Hematopoietic multipotent progenitor cell treated with erythropoietin and hydrocortisone succinate and interleukin-3 and kit ligand, for 4 days (in vitro differentiated cells): ENCODE measurements around the gene TTYH2.
"Not testable (repeated sequence)": the region's sequence is repeated elsewhere in the genome, so short reads cannot be mapped to it uniquely, and the experiment has no call there.

Experiments used
- DNase-seq: peaks from one replicate; pipeline ENCODE4 v3.0.0-alpha.2; 2015

The TTYH2 gene

DNA sequence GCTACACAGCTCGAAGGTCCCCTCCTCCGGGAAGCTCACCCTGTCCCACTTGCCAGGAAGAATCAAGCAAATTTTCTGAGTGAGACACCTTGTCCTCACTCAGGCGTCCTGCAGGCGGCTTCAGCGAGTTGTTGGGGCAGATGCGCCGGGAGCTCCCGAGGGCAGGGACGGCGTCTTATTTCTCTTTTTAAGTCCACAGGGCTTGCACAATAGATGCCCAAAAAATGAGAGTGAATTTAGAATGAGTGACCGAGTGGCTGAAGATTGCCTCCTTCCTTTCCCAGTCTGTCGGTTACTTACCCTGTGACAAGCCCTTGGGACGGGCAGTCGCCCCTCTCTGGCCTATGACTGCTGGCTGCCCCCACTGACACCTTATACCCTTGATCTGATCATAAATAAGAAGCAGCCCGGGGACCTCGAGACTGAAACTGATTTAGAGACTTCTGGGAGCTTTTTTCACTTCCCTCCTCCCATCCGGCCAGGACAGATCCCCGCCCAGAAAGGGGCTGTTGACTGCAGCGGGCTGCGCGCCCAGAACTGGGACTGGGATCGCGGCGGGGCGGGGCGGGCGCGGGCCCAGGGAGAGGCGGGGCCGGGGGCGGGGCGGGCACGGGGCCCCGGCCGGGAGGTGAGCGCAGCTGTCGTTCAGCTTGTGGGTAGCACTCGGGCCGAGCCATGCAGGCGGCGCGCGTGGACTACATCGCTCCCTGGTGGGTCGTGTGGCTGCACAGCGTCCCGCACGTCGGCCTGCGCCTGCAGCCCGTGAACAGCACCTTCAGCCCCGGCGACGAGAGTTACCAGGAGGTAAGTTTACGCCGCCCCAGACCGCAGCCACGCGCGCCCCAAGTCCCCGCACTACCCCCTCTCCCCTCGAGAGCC, at the start of gene TTYH2:
TSS of gene TTYH2 (plus strand) at position 659 of the 879 bp plus-strand sequence. CDS start at position 676, 17 bp downstream.
- peak; percentile 92 for DNase-seq

DNA sequence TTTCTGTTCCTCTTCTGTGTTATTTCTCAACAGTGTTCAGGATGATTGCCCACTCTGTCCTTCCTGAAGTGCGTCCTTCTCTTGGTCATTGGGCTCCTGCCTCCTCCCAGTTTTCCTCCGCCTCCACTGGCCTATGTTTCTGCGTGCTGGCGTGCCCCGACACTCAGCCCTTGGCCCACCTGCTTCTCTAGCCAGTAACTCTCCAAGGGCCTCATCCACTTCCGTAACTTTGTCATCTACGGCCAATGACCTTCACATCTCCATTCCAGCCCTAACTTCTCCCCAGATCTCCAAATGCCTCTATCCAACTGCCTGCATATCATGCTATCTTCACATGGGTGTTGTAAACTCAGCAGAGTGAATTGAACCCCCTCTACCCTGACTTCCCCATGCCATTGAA, 49.5 kb upstream of the TTYH2 start:
- DNase-seq, result no peak

DNA sequence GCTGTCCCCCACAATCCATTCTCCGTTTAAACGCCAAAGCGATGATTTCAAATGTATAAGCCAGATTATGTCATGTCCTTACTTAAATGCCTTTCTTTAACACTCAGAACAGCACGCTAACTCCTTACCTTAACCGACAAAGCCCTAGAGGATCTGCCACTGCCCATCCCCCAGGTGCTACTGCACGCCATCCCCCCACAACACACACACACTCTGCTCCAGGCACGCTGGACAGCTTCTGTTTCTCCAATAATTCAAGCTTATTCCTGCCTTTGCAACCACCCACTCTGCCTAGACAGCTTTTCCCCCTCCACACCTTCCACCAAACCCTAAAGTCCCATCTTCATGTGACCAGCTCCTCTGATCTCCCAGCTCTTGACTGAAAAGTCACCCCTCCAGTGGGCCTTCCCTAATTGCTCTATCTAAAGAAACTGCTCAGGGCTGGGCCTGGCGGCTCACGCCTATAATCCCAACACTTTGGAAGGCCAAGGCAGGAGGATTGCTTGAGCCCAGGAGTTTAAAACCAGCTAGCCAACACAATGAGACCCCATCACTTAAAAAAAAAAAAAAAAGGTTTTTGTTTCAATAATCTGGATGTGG, 48.8 kb upstream of the TTYH2 start:
- no peak for DNase-seq

DNA sequence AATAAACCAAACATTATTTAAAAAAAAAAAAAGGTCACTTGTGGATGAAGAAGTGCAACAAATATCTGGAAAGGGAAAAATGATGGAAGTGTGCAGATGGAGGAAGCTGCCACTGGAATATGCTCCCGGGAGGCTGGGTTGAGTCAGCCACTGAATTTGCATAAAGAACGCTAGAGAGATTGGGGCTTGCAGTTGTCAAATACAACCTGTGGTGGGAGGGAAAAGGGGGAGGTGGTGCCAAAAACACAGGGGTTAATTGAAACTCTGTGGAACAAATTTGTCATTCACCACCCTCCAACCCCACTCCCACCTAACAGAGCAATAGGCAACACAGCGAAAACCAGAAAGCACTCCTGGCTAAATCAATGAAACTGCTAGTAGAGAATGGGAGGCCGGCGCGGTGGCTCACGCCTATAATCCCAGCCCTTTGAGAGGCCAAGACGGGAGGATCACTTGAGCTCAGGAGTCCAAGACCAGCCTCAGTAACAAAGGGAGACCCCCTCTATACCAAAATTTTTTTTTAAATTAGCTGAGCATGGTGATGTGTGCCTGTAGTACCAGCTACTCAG, 47.5 kb upstream of the TTYH2 start:
- no peak for DNase-seq

GRCh38 chr17:74170924-74171323, 42.4 kb upstream of the TTYH2 start:
- DNase-seq, result no peak

DNA sequence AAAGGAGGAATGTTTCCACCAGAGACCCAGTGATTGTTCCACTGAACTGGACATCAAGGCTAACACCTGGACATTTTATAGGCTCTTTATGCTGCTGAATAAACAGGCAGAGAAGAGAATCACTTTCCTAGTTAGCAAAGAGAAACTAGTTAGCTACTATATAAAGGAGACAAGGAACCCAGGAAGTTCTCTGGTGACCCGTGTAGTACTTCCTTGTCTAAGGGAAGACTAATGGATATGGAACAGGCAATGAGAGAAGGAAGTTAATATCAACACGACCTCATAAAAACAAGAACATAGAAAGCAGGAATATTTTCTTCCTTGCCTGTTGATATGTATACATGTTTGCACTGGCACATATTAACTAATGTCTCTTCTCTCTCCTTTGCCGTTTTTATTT, 40.7 kb upstream of the TTYH2 start:
- no peak for DNase-seq

- peak; percentile 85 for DNase-seq
Observed at GRCh38 chr17:74176546-74177001, 36.8 kb upstream of the TTYH2 start.

DNA sequence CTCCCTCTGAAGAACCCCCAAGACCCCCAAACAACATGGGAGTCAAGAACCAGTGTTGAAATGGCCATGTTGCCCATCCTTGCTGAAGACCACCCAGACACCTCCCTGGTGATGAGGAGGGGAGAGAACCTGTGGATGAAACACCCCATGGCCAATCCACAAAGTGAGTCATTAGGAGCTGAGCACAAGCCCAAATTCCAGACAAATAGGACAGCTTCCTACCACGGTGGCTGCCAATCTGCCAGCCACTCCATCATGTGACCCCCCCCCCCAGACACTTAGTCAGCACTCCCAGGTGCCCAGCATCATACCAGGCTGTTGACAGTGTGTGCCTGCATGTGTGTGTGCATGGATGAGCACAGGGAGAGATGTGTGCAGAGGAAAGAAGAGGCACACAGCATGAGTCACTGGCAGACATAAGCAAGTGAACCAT, 36.3 kb upstream of the TTYH2 start:
- DNase-seq, result no peak

DNA sequence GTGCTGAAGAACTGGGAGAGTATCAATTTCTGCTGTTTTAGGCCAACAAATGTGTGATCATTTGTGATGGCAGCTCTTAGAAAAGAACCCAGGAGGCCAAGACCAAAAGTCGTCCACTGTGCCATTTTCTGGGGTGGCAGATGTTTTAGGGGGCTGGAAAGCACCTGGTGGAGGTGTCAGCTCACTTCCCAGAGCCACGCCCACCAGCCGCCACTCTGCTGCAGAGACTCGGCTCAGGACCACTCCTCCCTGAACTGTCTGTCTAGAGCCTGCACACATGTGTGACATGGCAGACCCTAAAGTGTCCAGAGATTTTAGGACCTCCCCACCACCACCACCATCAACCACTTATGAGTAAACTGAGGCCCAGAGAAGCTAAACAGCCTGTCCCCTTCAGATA, 33.8 kb upstream of the TTYH2 start:
- DNase-seq, result no peak

DNA sequence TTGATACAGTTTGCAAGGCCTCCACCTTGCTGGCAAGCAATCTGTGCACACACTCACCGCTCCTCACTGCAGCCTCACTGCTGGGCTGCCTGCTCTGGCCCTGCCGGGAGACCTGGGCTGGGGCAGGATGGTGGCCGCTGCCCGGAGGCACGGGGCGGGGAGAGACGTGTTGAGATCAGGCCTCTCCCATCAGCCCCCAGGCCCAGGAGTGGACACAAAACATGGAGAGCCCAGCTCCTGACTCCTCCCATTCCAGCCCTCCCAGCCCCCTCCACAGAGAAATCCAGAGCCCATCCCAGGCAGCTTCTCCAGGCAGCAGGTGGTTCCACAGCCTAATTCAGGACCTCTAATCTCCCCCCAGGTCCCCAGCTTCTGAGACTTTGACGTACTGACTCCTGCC, 33.0 kb upstream of the TTYH2 start:
- DNase-seq, result no peak

- DNase-seq, result no peak
Observed at GRCh38 chr17:74181341-74181740, 32.0 kb upstream of the TTYH2 start.

GRCh38 chr17:74182041-74182723, 31.2 kb upstream of the TTYH2 start:
- DNase-seq, result no peak

- no peak for DNase-seq
Observed at GRCh38 chr17:74183411-74183810, 30.0 kb upstream of the TTYH2 start.

GRCh38 chr17:74185571-74186185, 27.7 kb upstream of the TTYH2 start:
- no peak for DNase-seq

GRCh38 chr17:74186498-74186897, 26.9 kb upstream of the TTYH2 start:
- DNase-seq, result no peak

GRCh38 chr17:74187761-74188160, 25.6 kb upstream of the TTYH2 start:
- no peak for DNase-seq

DNA sequence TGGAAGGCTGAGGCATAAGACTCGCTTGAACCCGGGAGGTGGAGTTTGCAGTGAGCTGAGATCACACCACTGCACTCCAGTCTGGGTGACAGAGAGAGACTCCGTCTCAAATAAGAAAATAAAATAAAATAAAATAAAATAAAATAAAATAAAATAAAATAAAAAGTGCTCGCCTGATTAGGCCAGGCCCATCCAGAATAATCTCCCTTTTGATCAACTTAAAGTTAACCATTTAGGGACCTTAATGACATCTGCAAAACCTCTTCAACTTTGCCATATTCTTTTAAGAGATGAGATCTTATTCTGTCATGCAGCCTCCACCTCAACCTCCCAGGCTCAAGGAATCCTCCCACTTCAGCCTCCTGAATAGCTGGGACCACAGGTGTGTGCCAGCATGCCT, 24.7 kb upstream of the TTYH2 start:
- DNase-seq, result not testable (repeated sequence)

DNA sequence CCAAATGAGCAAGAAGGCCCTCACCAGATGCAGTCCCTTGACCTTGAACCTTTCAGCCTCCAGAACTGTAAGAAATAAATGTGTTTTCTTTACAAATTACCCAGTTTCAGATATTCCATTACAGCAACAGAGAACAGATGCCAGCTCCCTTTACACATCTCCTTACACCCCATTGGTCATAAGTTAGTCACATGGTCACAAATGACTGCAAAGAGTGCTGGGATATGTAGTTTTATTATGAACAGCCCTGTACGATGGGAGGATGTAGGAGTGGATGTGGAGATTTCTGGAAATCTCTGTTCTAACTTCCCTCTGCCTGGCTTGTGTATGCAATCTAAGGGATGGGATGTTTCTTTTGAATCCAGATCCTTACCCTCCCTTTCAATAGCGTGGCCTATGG, 23.2 kb upstream of the TTYH2 start:
- DNase-seq, result peak; percentile 75

DNA sequence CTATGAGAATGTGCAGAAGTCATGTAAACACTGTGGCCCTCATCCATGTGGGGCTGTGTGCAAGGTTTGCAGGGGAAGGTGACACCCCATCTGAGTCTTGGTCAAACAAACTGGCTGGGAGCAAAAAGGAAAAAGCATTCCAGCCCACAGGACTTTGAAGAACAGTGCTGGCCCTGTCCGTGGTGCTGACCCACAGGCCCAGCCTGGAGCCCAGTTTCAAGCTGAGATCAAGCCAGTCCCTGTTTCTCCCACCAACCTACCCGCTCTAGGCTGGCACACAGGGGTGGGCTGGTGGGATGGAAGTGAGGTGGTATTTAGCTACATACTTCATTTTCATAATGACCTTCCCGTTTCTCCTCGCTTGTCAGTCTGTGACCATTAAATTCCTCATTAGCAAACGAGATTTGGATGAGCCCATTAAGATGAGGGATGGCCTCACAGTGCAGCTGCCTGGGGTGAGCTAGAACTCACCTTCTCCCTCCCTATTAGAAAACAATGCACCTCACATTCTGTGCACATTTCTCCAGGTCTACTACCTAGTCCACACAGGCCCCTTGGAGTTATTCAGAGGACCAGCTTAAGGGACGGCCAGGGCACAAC, 22.5 kb upstream of the TTYH2 start:
- no peak for DNase-seq

- DNase-seq, result peak; percentile 84
Observed at GRCh38 chr17:74192950-74193781, 20.2 kb upstream of the TTYH2 start.

DNA sequence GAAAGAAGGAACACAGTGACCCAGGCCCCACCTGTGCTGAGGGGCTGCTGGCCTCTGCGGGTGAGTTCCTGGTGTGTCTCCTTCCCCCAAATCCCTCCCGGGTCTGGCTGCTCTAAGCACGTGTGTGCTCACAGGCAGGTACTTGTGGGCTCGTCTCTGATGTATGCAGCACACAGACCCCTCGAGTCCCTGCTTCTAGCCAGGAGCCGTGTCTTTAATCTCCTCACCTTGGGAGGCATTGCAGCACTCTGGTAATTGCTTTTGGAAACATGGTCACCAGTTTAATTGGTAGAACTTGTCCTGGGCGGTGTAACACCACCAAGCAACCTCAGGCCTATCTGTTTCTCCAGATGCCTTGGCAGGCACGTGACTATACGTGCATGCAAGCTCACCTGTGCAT, 18.7 kb upstream of the TTYH2 start:
- no peak for DNase-seq
